UCSD-AML1 (cell line): ENCODE measurements around the gene SWAP70.
"Not testable (repeated sequence)": the region's sequence is repeated elsewhere in the genome, so short reads cannot be mapped to it uniquely, and the experiment has no call there.

Source experiments
- DNase-seq: peaks from one replicate; lab custom pipeline; 2025; ENCODE audit not compliant: unreplicated experiment; lab: John Stamatoyannopoulos, UW

The SWAP70 gene

DNA sequence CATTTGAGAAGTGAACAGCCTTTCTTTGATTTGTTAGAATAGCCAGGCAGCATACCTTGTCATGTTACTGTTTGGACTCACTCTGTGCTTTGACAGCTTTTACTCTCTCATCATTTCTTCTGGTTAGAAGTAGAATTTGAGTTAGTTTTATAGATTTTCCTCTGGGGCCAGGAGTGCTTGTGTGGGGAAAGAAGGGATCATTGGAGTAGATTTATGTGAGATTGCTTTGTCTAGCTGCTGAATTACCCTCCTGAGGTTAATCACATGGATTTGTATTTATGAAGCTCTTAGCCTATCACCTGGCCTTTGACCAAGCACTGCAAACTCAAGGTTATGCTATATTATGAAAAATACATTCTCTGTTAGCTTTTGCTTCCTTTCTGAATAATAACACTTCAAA is 54.3 kb downstream of the SWAP70 start:
- DNase-seq, result no peak

GRCh38 chr11:9719566-9720289 is 55.9 kb downstream of the SWAP70 start:
- no peak for DNase-seq

GRCh38 chr11:9720290-9720630 is 56.4 kb downstream of the SWAP70 start:
- no peak for DNase-seq

DNA sequence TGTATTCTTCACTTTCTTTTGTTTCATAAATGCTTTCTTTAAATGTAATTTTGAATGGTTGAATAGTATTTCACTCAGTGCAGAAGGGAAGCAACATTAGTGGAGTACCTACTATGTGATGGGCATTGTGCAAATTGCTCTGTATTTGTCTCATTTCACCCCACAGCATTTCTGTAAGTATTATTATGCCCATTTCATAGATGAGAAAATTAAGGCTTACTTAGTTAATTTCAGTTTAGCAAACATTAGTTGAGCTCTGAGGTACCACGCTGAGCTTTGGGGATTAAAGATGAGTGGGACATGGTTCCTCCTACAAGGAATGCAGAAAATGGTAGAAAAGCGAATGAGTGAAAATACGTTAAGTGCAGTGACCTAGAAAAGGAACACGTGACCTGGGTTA is 58.1 kb downstream of the SWAP70 start:
- DNase-seq, result no peak

GRCh38 chr11:9722893-9723292 is 59.0 kb downstream of the SWAP70 start:
- DNase-seq, result no peak

DNA sequence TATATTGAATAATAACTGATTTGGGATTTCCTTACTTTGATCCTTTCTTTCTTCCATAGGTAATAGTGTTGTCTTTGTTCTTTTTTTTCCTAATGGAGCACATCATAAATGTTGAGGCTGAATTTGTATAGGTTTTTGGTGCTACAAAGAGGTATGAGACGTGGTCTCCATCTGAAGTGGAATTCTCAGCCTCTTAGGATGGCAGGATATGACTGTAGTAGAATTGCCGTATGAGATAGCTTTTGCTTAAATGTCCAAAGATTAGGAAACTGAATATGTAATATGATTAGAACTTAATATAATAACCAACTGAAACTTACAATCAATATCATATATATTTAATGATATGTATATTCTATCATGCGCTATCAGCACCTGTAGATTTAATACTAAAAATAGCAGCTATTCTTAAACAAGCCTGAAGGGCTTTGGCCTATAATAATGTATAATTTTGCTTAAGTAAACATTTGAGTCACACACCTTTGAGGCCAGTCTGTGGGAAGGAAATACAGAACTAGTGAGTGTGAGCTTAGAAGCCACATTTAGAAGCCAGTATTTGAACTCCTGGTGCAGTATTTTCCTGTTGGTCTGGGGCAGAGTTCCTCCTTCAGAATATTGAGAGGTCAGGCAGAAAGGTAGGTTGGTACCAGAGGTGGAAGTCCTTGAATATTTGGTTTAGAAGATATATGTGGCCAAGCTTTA is 62.6 kb downstream of the SWAP70 start:
- no peak for DNase-seq

GRCh38 chr11:9728058-9728457 is 64.2 kb downstream of the SWAP70 start:
- DNase-seq, result no peak

- DNase-seq, result no peak
These were observed 67.4 kb downstream of the SWAP70 start for GRCh38 chr11:9731256-9731655.

DNA sequence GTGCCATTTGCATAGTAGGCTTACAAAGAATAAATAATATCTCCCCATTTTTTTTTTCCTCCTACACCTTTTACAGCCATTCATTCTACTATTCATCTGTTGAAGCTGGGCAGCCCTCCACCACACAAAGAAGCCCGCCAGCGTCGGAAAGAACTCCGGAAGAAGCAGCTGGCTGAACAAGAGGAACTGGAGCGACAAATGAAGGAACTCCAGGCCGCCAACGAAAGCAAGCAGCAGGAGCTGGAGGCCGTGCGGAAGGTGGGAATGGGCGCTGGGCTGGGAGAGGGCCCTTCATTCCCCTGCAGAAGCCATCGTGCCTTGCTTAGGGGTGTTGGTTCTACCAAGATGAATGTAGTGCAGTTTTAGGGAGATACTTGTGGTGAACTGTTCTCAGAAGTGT is 68.6 kb downstream of the SWAP70 start:
- DNase-seq, result no peak

DNA sequence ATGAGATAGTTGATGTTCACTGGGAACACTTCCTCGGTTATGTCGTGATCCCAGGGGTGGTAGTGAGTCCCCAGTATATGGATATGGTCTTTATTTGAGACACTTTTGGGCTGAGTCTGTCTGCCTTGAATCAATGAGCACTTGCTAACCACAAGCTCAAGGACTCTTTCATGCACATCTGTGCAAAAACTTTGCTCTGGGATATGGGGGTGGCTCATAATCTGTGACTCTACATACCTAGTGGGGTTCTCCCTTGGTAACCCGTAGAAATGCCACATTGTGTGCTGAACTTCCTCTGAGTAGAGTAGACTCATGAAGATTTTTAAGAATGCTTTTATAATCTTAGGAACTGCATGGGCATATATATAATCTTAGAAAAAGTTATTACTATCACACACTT is 69.3 kb downstream of the SWAP70 start:
- DNase-seq, result no peak

DNA sequence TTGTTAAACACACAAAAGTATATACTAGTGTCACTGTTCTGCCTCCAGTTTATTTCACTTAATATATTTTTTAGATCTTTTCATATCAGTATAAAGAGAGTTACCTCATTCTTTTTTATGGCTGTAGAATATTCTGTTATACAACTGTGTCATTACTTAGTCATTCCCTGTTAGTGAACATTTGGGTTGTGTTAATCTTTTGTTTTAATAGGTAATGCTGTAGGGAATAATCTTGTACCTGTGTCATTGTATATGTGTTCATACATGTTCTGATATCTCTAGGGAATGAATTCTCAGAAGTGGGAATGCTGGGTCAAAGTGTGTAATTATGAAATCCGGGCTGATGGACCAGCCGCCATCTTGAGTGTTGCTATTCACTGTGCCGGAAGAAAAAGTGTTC is 71.4 kb downstream of the SWAP70 start:
- no peak for DNase-seq

DNA sequence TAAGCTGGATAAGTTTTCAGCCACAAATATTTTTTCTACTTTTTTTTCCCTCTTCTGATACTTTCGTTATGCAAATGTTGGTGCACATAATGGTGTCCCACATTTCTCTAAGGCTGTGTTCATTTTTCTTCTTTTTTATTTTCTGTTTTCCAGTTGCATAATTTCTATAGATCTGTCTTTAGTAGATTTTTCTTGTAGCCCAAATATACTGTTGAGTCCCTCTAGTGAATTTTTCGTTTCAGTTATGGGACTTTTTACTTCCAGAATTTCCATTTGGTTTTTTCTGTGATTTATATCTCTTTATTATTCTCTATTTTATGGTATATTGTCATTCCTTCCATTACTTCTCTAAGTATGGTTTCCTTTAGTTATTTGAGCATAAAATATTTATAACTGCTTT is 72.0 kb downstream of the SWAP70 start:
- no peak for DNase-seq

DNA sequence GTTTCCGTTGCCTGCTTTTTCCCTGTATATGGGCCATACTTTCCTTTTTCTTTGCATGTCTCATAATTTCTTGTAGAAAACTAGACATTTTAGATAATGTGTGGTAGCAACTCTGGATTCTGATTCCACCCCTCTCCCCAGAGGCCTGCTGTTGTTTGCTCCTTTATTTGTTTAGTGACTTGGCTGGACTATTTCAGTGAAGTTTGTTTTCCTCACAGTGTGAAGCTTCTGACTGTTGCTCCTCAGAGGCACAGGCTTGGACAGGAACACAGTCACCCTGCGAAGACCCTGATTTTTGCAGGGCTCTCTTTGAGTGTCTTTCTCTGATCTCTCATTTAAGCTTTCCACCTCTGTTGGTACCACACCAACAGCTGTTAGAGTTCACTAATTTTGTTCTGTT is 72.5 kb downstream of the SWAP70 start:
- DNase-seq, result no peak

- no peak for DNase-seq
These were observed 74.2 kb downstream of the SWAP70 start for GRCh38 chr11:9738116-9738515.

DNA sequence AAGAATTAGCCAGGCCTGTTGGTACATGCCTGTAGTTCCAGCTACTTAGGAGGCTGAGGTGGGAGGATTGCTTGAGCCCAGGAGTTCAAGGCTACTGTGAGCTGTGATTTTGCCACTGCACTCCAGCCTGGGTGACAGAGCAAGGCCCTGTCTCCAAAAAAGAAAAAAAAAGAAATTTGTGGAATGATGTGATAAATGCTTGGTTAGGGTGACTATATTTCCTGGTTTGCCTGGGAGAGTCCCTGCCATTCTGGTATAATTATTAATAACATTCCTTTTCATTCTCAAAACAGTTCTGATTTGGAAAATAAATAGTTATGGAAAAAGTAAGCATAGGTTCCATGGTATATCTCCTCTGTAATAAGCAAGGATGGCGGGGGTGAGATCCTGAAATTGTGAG is 74.8 kb downstream of the SWAP70 start:
- no peak for DNase-seq

DNA sequence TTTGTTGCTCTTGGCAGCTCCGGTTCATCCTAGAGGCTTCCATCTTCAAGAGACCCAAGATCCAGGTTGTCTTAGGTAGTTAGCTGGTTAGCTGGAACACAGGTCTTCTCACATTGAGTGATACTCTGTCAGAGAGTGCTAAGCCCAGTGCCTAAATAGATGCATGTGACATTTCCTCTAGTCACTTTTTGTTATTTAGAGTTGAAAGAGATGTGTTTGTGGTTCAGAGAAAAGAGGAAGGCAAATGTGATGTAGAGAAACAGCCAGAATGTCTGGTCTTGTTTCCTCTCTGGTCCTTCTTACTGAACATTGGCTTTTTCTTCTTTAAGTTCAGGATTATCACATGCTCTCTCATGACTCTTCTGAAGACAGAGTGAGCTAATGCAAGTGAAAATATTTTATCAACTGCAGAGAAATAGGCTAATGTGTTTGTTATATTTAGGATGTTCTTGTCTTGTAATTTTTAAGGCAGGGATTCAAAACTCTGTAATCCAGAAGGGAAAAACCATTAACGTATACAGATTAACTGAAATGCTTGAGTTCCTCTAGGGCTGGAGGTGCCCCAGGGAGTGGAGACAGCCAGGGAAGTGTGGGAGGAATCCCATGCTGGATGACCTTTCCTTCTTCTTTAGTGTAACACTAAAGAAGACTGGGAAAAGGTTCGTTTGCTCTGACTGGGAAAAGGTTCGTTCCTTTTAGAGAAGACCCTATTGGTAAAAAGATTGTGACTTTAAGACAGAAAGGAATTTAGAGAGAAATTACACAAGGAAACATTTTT is 75.4 kb downstream of the SWAP70 start:
- no peak for DNase-seq

DNA sequence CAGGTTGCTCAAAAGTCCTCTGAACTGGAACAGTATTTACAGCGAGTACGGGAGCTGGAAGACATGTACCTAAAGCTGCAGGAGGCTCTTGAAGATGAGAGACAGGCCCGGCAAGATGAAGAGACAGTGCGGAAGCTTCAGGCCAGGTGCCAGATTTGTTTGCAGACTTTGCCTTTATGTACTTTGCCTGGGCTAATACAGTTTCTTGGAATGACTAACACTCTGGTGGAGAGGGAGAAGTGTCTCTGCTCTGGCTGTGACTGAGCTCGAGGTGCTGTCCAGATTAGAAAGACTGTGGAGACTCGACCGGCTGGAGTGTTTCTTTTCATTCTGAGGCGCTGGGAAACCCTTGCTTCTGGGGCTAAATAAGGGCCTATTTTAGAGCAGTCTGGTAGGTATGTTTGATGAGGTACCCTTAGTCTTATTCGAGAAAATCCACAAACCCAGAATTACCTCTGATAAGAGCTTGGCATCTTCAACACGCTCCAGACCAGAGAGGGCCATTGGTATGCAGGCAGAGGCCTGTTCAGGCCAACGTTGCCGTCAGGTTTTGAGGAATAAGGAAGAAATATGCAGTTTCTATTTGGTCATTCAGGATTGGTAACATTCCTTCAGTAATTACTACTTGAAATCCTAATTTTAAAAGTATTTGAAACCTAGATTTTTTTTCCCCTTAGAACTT is 76.5 kb downstream of the SWAP70 start:
- no peak for DNase-seq

DNA sequence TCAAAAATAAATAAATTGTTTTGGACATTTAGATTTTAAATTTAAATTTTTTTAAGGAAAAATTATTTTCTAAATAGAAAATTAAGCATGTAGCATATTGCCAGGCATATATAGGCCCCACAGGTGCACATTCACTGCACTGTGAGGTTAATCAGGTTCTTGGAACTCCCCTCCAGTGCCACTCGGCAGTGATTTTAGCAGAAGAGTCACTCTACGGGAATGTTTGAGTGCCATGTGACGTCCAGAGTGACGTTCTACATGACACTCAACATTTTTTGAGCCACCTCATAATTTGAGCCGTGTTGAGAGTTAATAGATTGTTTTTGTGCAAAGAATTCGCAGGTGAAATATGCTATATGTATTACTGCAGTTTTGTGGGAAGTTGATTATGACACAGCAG is 77.4 kb downstream of the SWAP70 start:
- no peak for DNase-seq

DNA sequence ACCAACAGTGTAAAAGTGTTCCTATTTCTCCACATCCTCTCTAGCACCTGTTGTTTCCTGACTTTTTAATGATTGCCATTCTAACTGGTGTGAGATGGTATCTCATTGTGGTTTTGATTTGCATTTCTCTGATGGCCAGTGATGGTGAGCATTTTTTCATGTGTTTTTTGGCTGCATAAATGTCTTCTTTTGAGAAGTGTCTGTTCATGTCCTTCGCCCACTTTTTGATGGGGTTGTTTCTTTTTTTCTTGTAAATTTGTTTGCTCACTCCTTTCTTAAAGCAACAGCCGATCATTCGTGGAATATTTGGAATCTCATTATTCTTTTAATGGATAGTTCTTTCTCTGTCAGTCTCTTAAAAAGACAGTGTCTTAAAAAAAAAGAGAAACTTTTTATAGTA is 79.6 kb downstream of the SWAP70 start:
- not testable (repeated sequence) for DNase-seq

GRCh38 chr11:9745411-9746211 is 81.7 kb downstream of the SWAP70 start:
- DNase-seq, result no peak

DNA sequence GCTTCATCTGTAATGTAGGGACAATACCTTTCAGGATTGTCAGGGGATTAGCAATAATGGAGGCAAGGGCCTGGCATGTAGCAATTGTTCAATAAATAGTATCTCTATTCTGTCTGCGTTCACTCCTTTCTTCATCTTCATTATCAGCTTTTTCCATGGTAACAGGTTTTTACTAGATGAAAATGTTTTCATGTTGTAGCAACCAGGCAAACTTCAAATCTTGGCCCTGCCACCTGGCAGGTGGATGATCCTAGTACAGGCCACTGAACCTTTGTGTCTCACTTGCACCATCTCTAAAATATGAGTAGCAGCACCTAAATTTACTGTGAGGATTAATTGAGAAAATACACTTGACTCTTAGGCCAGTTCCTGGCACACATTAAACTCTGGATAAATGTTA is 83.4 kb downstream of the SWAP70 start:
- no peak for DNase-seq
